ENCODE results near the gene ESRP2. TPM values are rescaled to one million over a fixed set of nuclear protein-coding genes. Genes with fewer than 3 reads are reported as not detected.

Gene ESRP2
- total and polyA plus RNA-seq, 4 donors = 22.5 to 65.5 (median 39.3) TPM

- no peak overlapping the region for H3K4me3 ChIP-seq
- WGBS, 2 donors = 84 to 93% methylated on average over 5 of the region's 5 CpGs
- H3K9ac ChIP-seq (ENCODE audit: insufficient read depth in 1 of 2, low read length in 2 of 2) = no peak overlapping the region
- ATAC-seq (ENCODE audit: insufficient read depth, low FRiP score) (no peak), DNase-seq (no peak)
- H3K36me3 ChIP-seq (ENCODE audit: control insufficient read depth in 4 of 4, insufficient read depth in 4 of 4, low read length in 4 of 4) = peaks cover 0 to 11% (median 0%) of the 10 kb centered on the region in 4 donors
- no peaks in the 10 kb centered on the region for H3K27me3 ChIP-seq (ENCODE audit: control insufficient read depth in 3 of 3, insufficient read depth in 3 of 3, low read length in 2 of 3)
- H3K27ac ChIP-seq (ENCODE audit: low read depth in 1 of 2, low read length in 1 of 2) = peak overlapping the region; percentile 28 to 87
- H3K4me1 ChIP-seq (ENCODE audit: control insufficient read depth in 5 of 5, insufficient read depth in 5 of 5, low read length in 5 of 5) = peaks cover 3 to 17% (median 10%) of the 10 kb centered on the region in 5 donors
- no peak for TF ChIP-seq CTCF (IDR thresholded peaks at IDR 0.05; ENCODE audit: control extremely low read depth, extremely low read depth)
- H3K9me3 ChIP-seq (ENCODE audit: control insufficient read depth in 4 of 4, insufficient read depth in 3 of 4, low read length in 3 of 4) = peaks cover 0 to 2% (median 0%) of the 10 kb centered on the region in 4 donors
These were observed 10.7 kb upstream of the ESRP2 start for GRCh38 chr16:68246666-68247065.

GRCh38 chr16:68246121-68246520, 10.2 kb upstream of the ESRP2 start:
- H3K4me3 ChIP-seq = peak overlapping the region; percentile 88
- H3K27me3 ChIP-seq (ENCODE audit: control insufficient read depth in 3 of 3, insufficient read depth in 3 of 3, low read length in 2 of 3) = no peaks in the 10 kb centered on the region
- WGBS, 2 donors = 85 to 94% methylated on average over 7 of the region's 7 CpGs
- H3K36me3 ChIP-seq (ENCODE audit: control insufficient read depth in 4 of 4, insufficient read depth in 4 of 4, low read length in 4 of 4) = peaks cover 0 to 11% (median 0%) of the 10 kb centered on the region in 4 donors
- ATAC-seq (ENCODE audit: insufficient read depth, low FRiP score) (no peak), DNase-seq (no peak)
- peaks cover 3 to 17% (median 10%) of the 10 kb centered on the region in 5 donors for H3K4me1 ChIP-seq (ENCODE audit: control insufficient read depth in 5 of 5, insufficient read depth in 5 of 5, low read length in 5 of 5)
- H3K9ac ChIP-seq (ENCODE audit: insufficient read depth in 1 of 2, low read length in 2 of 2) = no peak overlapping the region
- peak overlapping the region; percentile 28 to 87 for H3K27ac ChIP-seq (ENCODE audit: low read depth in 1 of 2, low read length in 1 of 2)
- peaks cover 0 to 2% (median 0%) of the 10 kb centered on the region in 4 donors for H3K9me3 ChIP-seq (ENCODE audit: control insufficient read depth in 4 of 4, insufficient read depth in 3 of 4, low read length in 3 of 4)
- no peak for TF ChIP-seq CTCF (IDR thresholded peaks at IDR 0.05; ENCODE audit: control extremely low read depth, extremely low read depth)

DNA sequence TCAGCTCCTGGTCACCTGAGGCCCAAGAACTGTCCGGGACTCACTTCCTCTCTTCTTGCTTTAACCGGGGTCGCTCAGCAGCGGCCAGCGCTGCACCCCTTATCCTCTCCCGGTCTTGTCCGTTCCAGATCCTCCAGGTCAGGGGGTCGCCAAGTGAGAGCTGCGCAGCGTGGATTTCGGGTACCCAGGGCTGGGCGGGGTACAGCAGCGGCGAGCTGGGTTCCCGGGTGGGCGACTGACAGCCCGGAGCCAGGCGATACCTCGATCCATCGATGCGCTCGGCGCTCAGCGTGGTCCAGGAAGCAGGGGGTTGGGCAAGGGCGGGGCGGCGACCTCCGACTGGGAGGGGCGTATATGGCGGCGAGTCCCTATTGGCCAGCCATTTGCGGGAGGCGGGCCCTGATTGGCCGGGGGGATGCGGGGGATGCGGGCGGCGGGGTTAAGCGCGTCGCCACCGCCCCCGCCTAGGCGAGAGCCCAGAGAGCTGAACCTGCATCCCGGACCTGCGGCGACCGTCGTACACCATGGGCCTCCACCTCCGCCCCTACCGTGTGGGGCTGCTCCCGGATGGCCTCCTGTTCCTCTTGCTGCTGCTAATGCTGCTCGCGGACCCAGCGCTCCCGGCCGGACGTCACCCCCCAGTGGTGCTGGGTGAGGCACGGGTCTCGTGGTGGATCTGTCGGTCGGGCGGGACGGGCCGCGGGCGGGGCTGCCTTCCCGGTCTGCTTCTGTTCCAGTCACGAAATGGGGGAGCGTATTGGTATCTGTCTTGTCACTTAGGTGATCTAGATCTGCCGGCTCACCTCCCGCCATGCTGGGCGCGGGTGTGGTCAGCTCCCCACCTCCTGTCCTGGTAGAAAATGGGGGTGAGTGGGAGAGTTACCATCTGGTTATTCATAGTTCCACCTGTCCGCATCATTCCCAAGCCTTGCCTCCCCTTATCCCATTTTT, 9.3 kb upstream of the ESRP2 start, which contains the start of gene PLA2G15:
PLA2G15 (plus strand) TSS at position 471 of the 951 bp plus-strand sequence; CDS start at position 525, 54 bp downstream.
- peak within 1 kb of the TSS; percentile 88 for H3K4me3 ChIP-seq
- H3K9ac ChIP-seq (ENCODE audit: insufficient read depth in 1 of 2, low read length in 2 of 2) = peak within 1 kb of the TSS; percentile 25 to 71
- H3K4me1 ChIP-seq (ENCODE audit: control insufficient read depth in 5 of 5, insufficient read depth in 5 of 5, low read length in 5 of 5) = peaks cover 3 to 17% (median 10%) of the 10 kb centered on the region in 5 donors
- no peaks in the 10 kb centered on the region for H3K27me3 ChIP-seq (ENCODE audit: control insufficient read depth in 3 of 3, insufficient read depth in 3 of 3, low read length in 2 of 3)
- TF ChIP-seq CTCF (IDR thresholded peaks at IDR 0.05; ENCODE audit: control extremely low read depth, extremely low read depth) = no peak
- DNase-seq (peak; percentile 92 to 97 (median 96)), ATAC-seq (ENCODE audit: insufficient read depth, low FRiP score) (peak; percentile 98)
- peak within 1 kb of the TSS; percentile 85 to 87 for H3K27ac ChIP-seq (ENCODE audit: low read depth in 1 of 2, low read length in 1 of 2)
- H3K36me3 ChIP-seq (ENCODE audit: control insufficient read depth in 4 of 4, insufficient read depth in 4 of 4, low read length in 4 of 4) = peaks cover 0 to 11% (median 0%) of the 10 kb centered on the region in 4 donors
- peaks cover 0 to 2% (median 0%) of the 10 kb centered on the region in 4 donors for H3K9me3 ChIP-seq (ENCODE audit: control insufficient read depth in 4 of 4, insufficient read depth in 3 of 4, low read length in 3 of 4)
- 1 to 2% methylated on average over 70 to 75 of the region's 75 CpGs for WGBS, 2 donors
